Measurements from ENCODE around the gene GRM1. TPM values are rescaled to one million over a fixed set of nuclear protein-coding genes. Genes with fewer than 3 reads are reported as not detected.

Gene GRM1
- total RNA-seq, 1 donor from 2014 or later, result 1.3 TPM

Other genes with a start within 250 kb of the GRM1 start
- 14.4 TPM for gene FBXO30, start 214.3 kb upstream of the GRM1 start, total RNA-seq
- 11.2 TPM for gene SHPRH, start 64.7 kb upstream of the GRM1 start, total RNA-seq

Data from left ventricle myocardium superior (tissue), 1 donor.